H1 (cell line): Measurements from ENCODE around the gene DNAJC22. TPM values are rescaled to one million over a fixed set of nuclear protein-coding genes. Genes with fewer than 3 reads are reported as not detected.

Source experiments
- CTCF ChIA-PET: fragments of 300-600 bp; sonication (Branson Sonifier 250); formaldehyde crosslinking; loops from one replicate; lab custom pipeline; 2021; ENCODE audit not compliant: partially characterized antibody; lab: Charles Lee
- POLR2A ChIA-PET: fragments of 300-600 bp; sonication (Branson Sonifier 250); formaldehyde crosslinking; loops from one replicate; lab custom pipeline; 2021; ENCODE audit warnings: inconsistent platforms; ENCODE audit not compliant: partially characterized antibody; lab: Charles Lee
- DNase-seq, 2 experiments: peaks; one replicate each; pipeline versions ENCODE4 v3.0.0 to v3.0.0-alpha.2; 2010 to 2022; ENCODE audit warnings: low spot score in 2 of 2, low read depth in 1 of 2, mixed read lengths in 1 of 2
- FAIRE-seq: peaks from 2 replicates; lab custom pipeline; 2011; peaks lifted over from hg19 to GRCh38; lab: Jason Lieb, UNC
- H2AFZ ChIP-seq: 2 replicates; pipeline ENCODE4 v1.8.1; 2012; ENCODE audit warnings: low read length, inconsistent platforms
- H2AK5ac ChIP-seq: 2 replicates; pipeline ENCODE4 v1.6.1; 2013; ENCODE audit warnings: low read depth, low read length
- H2BK120ac ChIP-seq: replicated peaks from 2 replicates; pipeline ENCODE3; 2013; ENCODE audit warnings: low read depth, low read length, inconsistent platforms
- H2BK12ac ChIP-seq: 2 replicates; pipeline ENCODE4 v1.6.1; 2013; ENCODE audit warnings: low read depth, low read length
- H2BK15ac ChIP-seq: 2 replicates; pipeline ENCODE4 v1.6.1; 2013; ENCODE audit warnings: low read length
- H2BK20ac ChIP-seq: 2 replicates; pipeline ENCODE4 v1.6.1; 2013; ENCODE audit warnings: low read length
- H2BK5ac ChIP-seq: 2 replicates; pipeline ENCODE4 v1.6.1; 2013; ENCODE audit warnings: low read depth, low read length
- H3K14ac ChIP-seq: 2 replicates; pipeline ENCODE4 v1.6.1; 2013; ENCODE audit warnings: inconsistent platforms; ENCODE audit not compliant: insufficient read length
- H3K18ac ChIP-seq: 2 replicates; pipeline ENCODE4 v1.6.1; 2013; ENCODE audit warnings: low read length; ENCODE audit errors: extremely low read depth
- H3K23ac ChIP-seq: 2 replicates; pipeline ENCODE4 v1.6.1; 2013; ENCODE audit warnings: inconsistent platforms; ENCODE audit not compliant: insufficient read length
- H3K23me2 ChIP-seq: 2 replicates; pipeline ENCODE4 v1.6.1; 2013; ENCODE audit warnings: low read depth, low read length
- H3K27ac ChIP-seq: 2 replicates; pipeline ENCODE4 v1.6.1; 2011; ENCODE audit warnings: low read depth, low read length, inconsistent platforms
- H3K27me3 ChIP-seq, 4 experiments: replicated peaks in 1 of 4; 1 replicate in 1 of 4; 2 replicates in 3 of 4; pipeline versions ENCODE4 v1.6.1 to v1.8.1; 2011 to 2013; ENCODE audit warnings: low read length in 3 of 4, mild to moderate bottlenecking in 3 of 4, inconsistent platforms in 2 of 4, mixed read lengths in 2 of 4, moderate library complexity in 1 of 4; ENCODE audit not compliant: control insufficient read depth in 3 of 4, insufficient read depth in 3 of 4; ENCODE audit errors: extremely low read depth in 1 of 4
- H3K36me3 ChIP-seq, 4 experiments: 2 replicates each; pipeline versions ENCODE4 v1.6.1 to v1.8.1; 2011 to 2013; ENCODE audit warnings: mild to moderate bottlenecking in 4 of 4, low read length in 3 of 4, moderate library complexity in 2 of 4, control low read depth in 1 of 4, inconsistent platforms in 1 of 4; ENCODE audit not compliant: insufficient read depth in 4 of 4, control insufficient read depth in 2 of 4
- H3K4ac ChIP-seq: replicated peaks from 2 replicates; pipeline ENCODE3; 2013; ENCODE audit warnings: low read length, low read depth, mixed read lengths, inconsistent platforms; ENCODE audit not compliant: insufficient read length
- H3K4me1 ChIP-seq, 4 experiments: replicated peaks in 1 of 4; 1 replicate in 1 of 4; 2 replicates in 3 of 4; pipeline versions ENCODE4 v1.6.1 to v1.8.1; 2011 to 2013; ENCODE audit warnings: low read length in 3 of 4, inconsistent platforms in 2 of 4, mixed read lengths in 1 of 4; ENCODE audit not compliant: insufficient read depth in 4 of 4, control insufficient read depth in 3 of 4
- H3K4me2 ChIP-seq, 2 experiments: 2 replicates each; pipeline versions ENCODE4 v1.6.1 to v1.8.1; 2011 to 2013; ENCODE audit warnings: low read depth in 2 of 2, low read length in 2 of 2, control low read depth in 1 of 2, inconsistent platforms in 1 of 2, mild to moderate bottlenecking in 1 of 2; ENCODE audit not compliant: insufficient read depth in 1 of 2
- H3K4me3 ChIP-seq, 4 experiments: fragments of 200-600, 300-600 bp in 1 of 4; sonication (generic), shearing (Covaris generic), sonication (Bioruptor Twin) in 1 of 4; 2 replicates each; pipeline versions ENCODE4 v1.5.1 to v1.8.1; 2011 to 2016; ENCODE audit warnings: low read length in 4 of 4, low read depth in 3 of 4, control low read depth in 2 of 4, inconsistent platforms in 2 of 4, mild to moderate bottlenecking in 2 of 4, mixed read lengths in 1 of 4, moderate library complexity in 1 of 4; ENCODE audit not compliant: insufficient read depth in 2 of 4; ENCODE audit errors: extremely low read depth in 1 of 4
- H3K56ac ChIP-seq: replicated peaks from 2 replicates; pipeline ENCODE3; 2013; ENCODE audit warnings: low read depth, mild to moderate bottlenecking, mixed read lengths, low read length, inconsistent platforms; ENCODE audit not compliant: insufficient read length
- H3K79me1 ChIP-seq: 2 replicates; pipeline ENCODE4 v1.6.1; 2013; ENCODE audit warnings: low read depth, low read length, control low read depth
- H3K79me2 ChIP-seq, 2 experiments: 2 replicates each; pipeline versions ENCODE4 v1.6.1 to v1.8.1; 2012 to 2013; ENCODE audit warnings: low read length in 2 of 2, mild to moderate bottlenecking in 2 of 2, inconsistent platforms in 1 of 2; ENCODE audit not compliant: insufficient read depth in 2 of 2, control insufficient read depth in 1 of 2
- H3K9ac ChIP-seq, 4 experiments: replicated peaks in 1 of 4; 1 replicate in 1 of 4; 2 replicates in 3 of 4; pipeline versions ENCODE4 v1.6.1 to v1.8.1; 2011 to 2013; ENCODE audit warnings: low read depth in 3 of 4, low read length in 3 of 4, control low read depth in 2 of 4, mild to moderate bottlenecking in 2 of 4, moderate library complexity in 2 of 4, inconsistent platforms in 1 of 4; ENCODE audit errors: extremely low read depth in 1 of 4
- H3K9me3 ChIP-seq, 2 experiments: 2 replicates each; pipeline versions ENCODE4 v1.6.1 to v1.8.1; 2012 to 2013; ENCODE audit warnings: mild to moderate bottlenecking in 2 of 2, moderate library complexity in 2 of 2, control low read depth in 1 of 2, inconsistent platforms in 1 of 2, low read depth in 1 of 2, low read length in 1 of 2, mixed read lengths in 1 of 2; ENCODE audit not compliant: insufficient read depth in 2 of 2
- H4K20me1 ChIP-seq, 2 experiments: replicated peaks in 1 of 2; 2 replicates each; pipeline versions ENCODE3 to v1.8.1; 2011 to 2013; ENCODE audit warnings: inconsistent platforms in 2 of 2, low read length in 2 of 2, mild to moderate bottlenecking in 1 of 2; ENCODE audit not compliant: insufficient read depth in 2 of 2, control insufficient read depth in 1 of 2
- H4K5ac ChIP-seq: 2 replicates; pipeline ENCODE4 v1.6.1; 2013; ENCODE audit warnings: low read length, low read depth, mixed read lengths, inconsistent platforms; ENCODE audit not compliant: insufficient read length
- H4K8ac ChIP-seq: 2 replicates; pipeline ENCODE4 v1.8.0; 2013; ENCODE audit warnings: mild to moderate bottlenecking, moderate library complexity, low read length, inconsistent platforms; ENCODE audit not compliant: insufficient read depth; ENCODE audit errors: extremely low read depth
- H4K91ac ChIP-seq: replicated peaks from 2 replicates; pipeline ENCODE3; 2013; ENCODE audit warnings: low read length, mixed read lengths, inconsistent platforms; ENCODE audit not compliant: insufficient read length
- CREB1 ChIP-seq: IDR thresholded peaks from 2 replicates; pipeline ENCODE4 v1.6.1; 2012; ENCODE audit warnings: inconsistent platforms
- EP300 ChIP-seq, 2 experiments: IDR thresholded peaks; 1 replicate in 1 of 2; 2 replicates in 1 of 2; pipeline ENCODE4 v1.6.1; 2011 to 2012; ENCODE audit warnings: low read depth in 2 of 2, low read length in 2 of 2, mild to moderate bottlenecking in 2 of 2, borderline replicate concordance in 1 of 2, inconsistent platforms in 1 of 2, moderate library complexity in 1 of 2
- HDAC2 ChIP-seq, 2 experiments: fragments of 300-600 bp in 1 of 2; sonication (generic) in 1 of 2; IDR thresholded peaks; 2 replicates each; pipeline ENCODE4 v1.6.1; 2011 to 2012; ENCODE audit warnings: low read depth in 2 of 2, low read length in 2 of 2, mild to moderate bottlenecking in 2 of 2, moderate library complexity in 2 of 2, borderline replicate concordance in 1 of 2, inconsistent platforms in 1 of 2
- NRF1 ChIP-seq: IDR thresholded peaks from 2 replicates; pipeline ENCODE4 v1.6.1; 2011; ENCODE audit warnings: mild to moderate bottlenecking, low read depth, low read length, improper control_type of control experiment
- PHF8 ChIP-seq: fragments of 200-600 bp; sonication (generic); conservative IDR thresholded peaks from 2 replicates; pipeline ENCODE4 v1.7.1; 2012; ENCODE audit warnings: low read depth, mild to moderate bottlenecking, inconsistent platforms, low read length, moderate library complexity
- POLR2AphosphoS5 ChIP-seq: IDR thresholded peaks from 2 replicates; pipeline ENCODE4 v1.6.1; 2011; ENCODE audit warnings: low read depth, low read length
- TAF1 ChIP-seq: IDR thresholded peaks from 2 replicates; pipeline ENCODE4 v1.6.1; 2011; ENCODE audit warnings: mild to moderate bottlenecking, low read depth, low read length
- WGBS, 2 experiments: shearing (Covaris generic) in 1 of 2; methylation state at CpG; one replicate each; pipeline versions ENCODE4 v1.1.6 to v1.1.7; 2013 to 2015; ENCODE audit warnings: low lambda C conversion rate in 2 of 2, mixed read lengths in 2 of 2, inconsistent platforms in 1 of 2, low coverage in 1 of 2, missing lambda C conversion rate in 1 of 2; ENCODE audit not compliant: insufficient replicate concordance in 2 of 2, insufficient coverage in 1 of 2, insufficient read length in 1 of 2; ENCODE audit errors: extremely low coverage in 1 of 2, missing lambda C conversion rate in 1 of 2; 5-methylcytosine and 5-hydroxymethylcytosine counted together
- polyA plus RNA-seq, 7 experiments: library from polyadenylated mRNA; depleted of rRNA in 3 of 7; stranded (reverse) in 5 of 7; unstranded in 2 of 7; fragments of >200 nt in 5 of 7; fragments of 200-250 nt in 2 of 7; gene quantifications; 1 replicate in 5 of 7; 2 replicates in 1 of 7; 4 replicates in 1 of 7; pipeline versions ENCODE4 v1.2.1 to v1.2.3, GENCODE V29; 2011 to 2013; ENCODE audit warnings: missing spikeins in 2 of 7, mixed read lengths in 2 of 7
- total RNA-seq: library from RNA; stranded (reverse); fragmentation: NEBNext Ultra II Directional; extraction: Animal tissue kit (Norgen Biotek cat#: 25700); gene quantifications from 2 replicates; pipeline ENCODE4 v1.2.1, GENCODE V29; 2021

DNAJC22 gene
- total and polyA plus RNA-seq, 2 of the 8 experiments (the other 6 are each of a cell fraction or from before 2014, with no cell fraction given), result 0.20 to 0.39 TPM

DNA sequence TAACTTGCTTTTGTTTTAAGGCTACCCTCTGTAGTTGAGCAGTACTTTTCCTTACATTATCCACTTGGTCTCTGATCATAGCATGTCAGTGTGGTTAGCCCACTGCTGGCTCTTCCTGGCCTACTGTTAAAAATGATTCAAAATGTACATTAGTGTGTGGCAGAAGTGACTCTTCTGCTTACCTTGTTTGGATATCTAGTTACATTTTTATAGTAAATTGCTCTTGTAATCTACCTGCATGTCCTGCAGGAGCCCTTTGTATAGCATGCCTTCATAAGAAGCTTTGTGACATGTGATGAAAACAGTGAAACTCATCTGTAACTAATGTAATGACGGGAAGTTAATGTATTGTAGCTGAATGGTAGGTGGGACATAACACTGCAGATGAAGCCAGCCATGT, 28.7 kb downstream of the DNAJC22 start:
- H3K18ac ChIP-seq, result no peak overlapping the region
- H3K23me2 ChIP-seq, result no peaks in the 10 kb centered on the region; the same call in 1 of the 2 replicates
- H3K23ac ChIP-seq, result no peak overlapping the region
- H3K4ac ChIP-seq, result no peak overlapping the region
- H4K91ac ChIP-seq, result no peak overlapping the region
- no peak overlapping the region for H3K14ac ChIP-seq
- POLR2A ChIA-PET, result interaction anchor here (1.2 kb wide), 1 partner anchor 8 kb away, joined by 6 read pairs; the partner anchor contains the start of gene SPATS2
- peaks cover 3 to 52% of the 10 kb centered on the region in 2 experiments; a peak in 3 of 4 replicates for H3K79me2 ChIP-seq
- H3K4me1 ChIP-seq, result no peaks in the 10 kb centered on the region
- DNase-seq, result no peak
- no peak for TF ChIP-seq PHF8
- no peak for TF ChIP-seq EP300 (IDR thresholded peaks at IDR 0.05; ENCODE audit: borderline replicate concordance in 1 of 2, low read depth in 2 of 2, low read length in 2 of 2)
- no peak for TF ChIP-seq TAF1
- no peak for TF ChIP-seq NRF1
- TF ChIP-seq POLR2AphosphoS5, result no peak
- no peak for TF ChIP-seq HDAC2 (IDR thresholded peaks at IDR 0.05; ENCODE audit: borderline replicate concordance in 1 of 2, low read depth in 2 of 2, low read length in 2 of 2)
- no peak for TF ChIP-seq CREB1
- H3K4me2 ChIP-seq, result no peak overlapping the region
- no peak overlapping the region for H4K8ac ChIP-seq
- H3K56ac ChIP-seq, result no peak overlapping the region
- 100% methylated on average over 1 of the region's 1 CpG; no CpG with 5 or more reads in 1 of the 2 experiments for WGBS, 2 experiments
- CTCF ChIA-PET, result interaction anchor here (0.7 to 1.3 kb wide), 5 partner anchors 14 to 178 kb away, joined by 3 to 8 read pairs (median 3); partner anchors contain the start of gene DNAJC22
- H3K9ac ChIP-seq, result no peak overlapping the region
- no peak overlapping the region for H2AK5ac ChIP-seq
- H3K9me3 ChIP-seq, result no peaks in the 10 kb centered on the region
- no peaks in the 10 kb centered on the region for H3K36me3 ChIP-seq
- FAIRE-seq, result no peak
- 0 out of 2 replicates have a peak, but pooled peaks cover 3% of the 10 kb centered on the region for H3K79me1 ChIP-seq
- H3K27ac ChIP-seq, result no peak overlapping the region
- peaks cover 0 to 4% of the 10 kb centered on the region in 2 experiments for H4K20me1 ChIP-seq
- H3K27me3 ChIP-seq, result no peaks in the 10 kb centered on the region
- H2BK120ac ChIP-seq, result no peak overlapping the region
- H3K4me3 ChIP-seq, result no peak overlapping the region
- H2BK15ac ChIP-seq, result no peak overlapping the region
- no peak overlapping the region for H4K5ac ChIP-seq
- no peak overlapping the region for H2AFZ ChIP-seq
- H2BK20ac ChIP-seq, result no peak overlapping the region
- H2BK5ac ChIP-seq, result no peak overlapping the region
- H2BK12ac ChIP-seq, result no peak overlapping the region
